GM12874 (cell line): ENCODE measurements around the gene SRGAP3.

Experiments used
- TF ChIP-seq, protein P1 (sequence below): IDR thresholded peaks from 2 replicates; pipeline ENCODE4 v1.5.1; 2011; ENCODE audit warnings: low read depth, mild to moderate bottlenecking, control low read depth, low read length, moderate library complexity; ENCODE audit not compliant: insufficient read depth

SRGAP3 gene

DNA sequence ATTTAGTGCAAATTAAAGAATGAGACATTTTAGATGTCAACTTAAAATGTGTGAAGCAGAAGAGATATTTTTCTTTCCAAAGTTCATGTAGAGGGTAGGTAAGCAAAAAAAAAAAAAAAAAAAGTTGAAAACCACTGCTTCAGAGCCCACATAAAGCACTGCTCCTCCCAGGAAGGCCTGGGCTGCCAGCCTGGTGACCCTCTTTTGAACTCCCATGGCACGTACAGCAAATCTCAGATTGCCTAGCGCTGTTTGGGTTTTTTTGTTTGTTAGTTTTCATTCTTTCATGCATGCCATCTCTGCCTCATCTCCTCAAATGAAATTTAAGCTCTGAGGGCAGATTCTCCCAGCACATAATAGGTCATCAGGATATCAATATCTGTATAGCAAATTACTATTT is 120.1 kb downstream of the SRGAP3 start:
- TF ChIP-seq, protein P1, sequence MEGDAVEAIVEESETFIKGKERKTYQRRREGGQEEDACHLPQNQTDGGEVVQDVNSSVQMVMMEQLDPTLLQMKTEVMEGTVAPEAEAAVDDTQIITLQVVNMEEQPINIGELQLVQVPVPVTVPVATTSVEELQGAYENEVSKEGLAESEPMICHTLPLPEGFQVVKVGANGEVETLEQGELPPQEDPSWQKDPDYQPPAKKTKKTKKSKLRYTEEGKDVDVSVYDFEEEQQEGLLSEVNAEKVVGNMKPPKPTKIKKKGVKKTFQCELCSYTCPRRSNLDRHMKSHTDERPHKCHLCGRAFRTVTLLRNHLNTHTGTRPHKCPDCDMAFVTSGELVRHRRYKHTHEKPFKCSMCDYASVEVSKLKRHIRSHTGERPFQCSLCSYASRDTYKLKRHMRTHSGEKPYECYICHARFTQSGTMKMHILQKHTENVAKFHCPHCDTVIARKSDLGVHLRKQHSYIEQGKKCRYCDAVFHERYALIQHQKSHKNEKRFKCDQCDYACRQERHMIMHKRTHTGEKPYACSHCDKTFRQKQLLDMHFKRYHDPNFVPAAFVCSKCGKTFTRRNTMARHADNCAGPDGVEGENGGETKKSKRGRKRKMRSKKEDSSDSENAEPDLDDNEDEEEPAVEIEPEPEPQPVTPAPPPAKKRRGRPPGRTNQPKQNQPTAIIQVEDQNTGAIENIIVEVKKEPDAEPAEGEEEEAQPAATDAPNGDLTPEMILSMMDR, result no peak

DNA sequence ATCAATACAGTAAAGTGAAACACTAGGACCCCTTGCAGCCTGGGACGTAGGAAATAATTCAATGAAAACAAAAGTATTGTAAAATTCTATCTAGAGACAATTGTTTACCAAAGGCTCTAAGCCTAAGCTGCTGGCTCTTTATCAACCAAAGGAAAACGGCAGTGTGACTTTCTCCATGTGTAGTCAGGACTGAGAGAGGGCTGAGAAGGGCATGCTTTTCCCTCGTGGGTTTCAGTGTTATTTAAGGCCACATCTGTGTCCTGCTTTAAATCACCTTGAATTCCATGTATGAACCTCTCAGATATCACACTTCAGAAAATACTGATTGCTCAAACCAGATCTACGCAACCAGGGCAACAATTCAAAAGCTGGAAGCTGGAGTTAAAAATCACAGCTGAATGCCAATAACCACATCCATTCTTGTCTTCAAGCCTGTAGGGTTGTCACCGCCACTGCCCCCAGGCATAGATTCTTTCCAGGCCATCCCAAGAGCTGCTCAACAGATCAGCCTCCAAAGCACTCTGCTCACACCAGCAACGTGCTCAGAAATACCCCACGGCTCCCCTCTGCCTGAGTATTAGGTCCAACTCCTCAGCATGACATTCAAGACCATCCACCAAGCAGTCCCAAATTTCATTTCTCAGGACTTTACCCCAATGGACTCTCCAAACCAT is 124.0 kb downstream of the SRGAP3 start:
- TF ChIP-seq, protein P1, result no peak

GRCh38 chr3:9124730-9125129 is 124.7 kb downstream of the SRGAP3 start:
- TF ChIP-seq, protein P1, result no peak

DNA sequence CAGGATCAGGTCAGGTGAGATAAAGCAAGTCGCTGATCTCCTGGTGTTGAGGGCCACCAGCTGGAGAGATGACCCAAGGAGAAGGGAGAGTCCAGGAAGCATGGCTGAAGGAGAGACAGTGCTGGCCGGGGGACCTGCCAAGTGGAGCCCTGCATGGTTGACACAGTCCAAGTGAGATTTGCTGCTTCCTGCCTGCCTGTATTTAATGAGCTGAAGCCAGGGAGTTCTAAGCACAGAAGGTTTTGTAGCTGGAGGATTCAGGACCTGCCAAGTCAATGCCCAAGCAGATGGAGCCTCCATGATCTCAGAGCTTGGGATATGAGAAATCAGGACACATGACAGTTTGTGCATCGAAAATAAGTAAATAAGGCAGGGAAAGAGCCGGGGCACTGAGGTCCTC is 125.6 kb downstream of the SRGAP3 start:
- TF ChIP-seq, protein P1, result no peak

DNA sequence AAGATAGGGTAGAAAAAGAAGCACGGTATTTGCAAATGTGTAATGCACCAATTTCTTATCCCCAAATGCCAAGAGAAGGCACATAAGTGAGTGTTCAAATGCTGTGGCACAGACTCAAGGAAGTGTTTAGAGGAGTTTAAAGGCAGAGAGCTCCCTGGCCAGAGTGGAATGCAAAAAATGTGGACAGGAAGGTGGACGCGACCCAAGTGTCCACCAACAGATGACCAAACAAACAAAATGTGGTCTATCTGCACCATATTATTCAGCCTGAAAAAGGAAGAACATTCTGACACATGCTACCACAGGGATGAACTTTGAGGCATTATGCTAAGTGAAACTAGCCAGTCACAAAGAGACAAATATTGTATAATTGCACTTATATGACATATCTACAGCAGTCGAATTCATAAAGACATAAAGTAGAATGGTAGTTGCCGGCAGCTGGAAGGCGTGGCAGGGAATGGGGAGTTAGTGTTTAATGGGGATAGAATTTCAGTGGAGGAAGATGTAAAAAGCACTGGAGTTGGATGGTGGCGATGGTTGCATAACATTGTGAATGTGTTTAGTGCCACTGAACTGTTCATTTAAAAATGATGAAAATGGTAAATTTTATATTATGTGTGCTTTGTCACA is 126.6 kb downstream of the SRGAP3 start:
- TF ChIP-seq, protein P1, result no peak

GRCh38 chr3:9121366-9122001 is 128.0 kb downstream of the SRGAP3 start:
- TF ChIP-seq, protein P1, result no peak

GRCh38 chr3:9119331-9119730 is 130.1 kb downstream of the SRGAP3 start:
- TF ChIP-seq, protein P1, result no peak
